GM12878 (cell line): ENCODE measurements around the gene TAF10. TPM values are rescaled to one million over a fixed set of nuclear protein-coding genes. Genes with fewer than 3 reads are reported as not detected.

Source experiments
- BACH1 ChIP-seq: fragments of 450-650 bp; IDR thresholded peaks from 2 replicates; pipeline ENCODE4 v1.6.1; 2017; ENCODE audit warnings: mild to moderate bottlenecking, borderline replicate concordance
- CHD4 ChIP-seq: fragments of 200-600 bp; sonication (generic); IDR thresholded peaks from 2 replicates; pipeline ENCODE4 v1.6.1; 2016; ENCODE audit warnings: mild to moderate bottlenecking
- CREM ChIP-seq: IDR thresholded peaks from 2 replicates; pipeline ENCODE4 v1.6.1; 2014; ENCODE audit warnings: antibody characterized with exemption, low read depth
- ELK1 ChIP-seq: IDR thresholded peaks from 2 replicates; pipeline ENCODE4 v1.6.1; 2012; ENCODE audit warnings: low read depth, low read length, improper control_type of control experiment
- FOS ChIP-seq: IDR thresholded peaks from 3 replicates; pipeline ENCODE4 v1.6.1; 2011; ENCODE audit warnings: borderline replicate concordance; ENCODE audit not compliant: insufficient read length; ENCODE audit errors: extremely low read depth
- IKZF2 ChIP-seq, 2 experiments: fragments of 450-650 bp; IDR thresholded peaks; 2 replicates each; pipeline ENCODE4 v1.6.1; 2017; ENCODE audit warnings: mild to moderate bottlenecking in 2 of 2, moderate library complexity in 2 of 2
- KDM1A ChIP-seq: fragments of 200-600 bp; sonication (generic); IDR thresholded peaks from 2 replicates; pipeline ENCODE4 v1.6.1; 2016; ENCODE audit warnings: borderline replicate concordance
- MEF2A ChIP-seq: IDR thresholded peaks from 2 replicates; pipeline ENCODE4 v1.6.1; 2011; ENCODE audit warnings: low read depth, mild to moderate bottlenecking, low read length, moderate library complexity; ENCODE audit not compliant: insufficient read depth
- MEF2B ChIP-seq: fragments of 450-650 bp; IDR thresholded peaks from 2 replicates; pipeline ENCODE4 v1.6.1; 2018; ENCODE audit warnings: mild to moderate bottlenecking, moderate library complexity; ENCODE audit not compliant: partially characterized antibody, poor library complexity, severe bottlenecking
- SIX5 ChIP-seq: IDR thresholded peaks from 2 replicates; pipeline ENCODE4 v1.6.1; 2011; ENCODE audit warnings: mild to moderate bottlenecking, low read depth, low read length, moderate library complexity; ENCODE audit not compliant: severe bottlenecking
- SMAD1 ChIP-seq: fragments of 450-650 bp; IDR thresholded peaks from 2 replicates; pipeline ENCODE4 v1.6.1; 2018; ENCODE audit warnings: mild to moderate bottlenecking, low read depth; ENCODE audit not compliant: partially characterized antibody
- SREBF2 ChIP-seq: IDR thresholded peaks from 2 replicates; pipeline ENCODE4 v1.6.1; 2012; ENCODE audit warnings: mild to moderate bottlenecking, low read length
- STAT3 ChIP-seq: IDR thresholded peaks from 2 replicates; pipeline ENCODE4 v1.6.1; 2011; ENCODE audit warnings: low read depth, low read length, improper control_type of control experiment
- TARDBP ChIP-seq: IDR thresholded peaks from 2 replicates; pipeline ENCODE4 v1.6.1; 2016; ENCODE audit warnings: borderline replicate concordance
- TCF3 ChIP-seq: IDR thresholded peaks from 2 replicates; pipeline ENCODE4 v1.6.1; 2012; ENCODE audit warnings: low read depth, mild to moderate bottlenecking, low read length, borderline replicate concordance; ENCODE audit not compliant: insufficient read depth
- ZBTB33 ChIP-seq: fragments of 450-650 bp; IDR thresholded peaks from 2 replicates; pipeline ENCODE4 v1.6.1; 2017; ENCODE audit warnings: mild to moderate bottlenecking
- ZNF274 ChIP-seq: IDR thresholded peaks from one replicate; pipeline ENCODE4 v1.8.0; 2011; ENCODE audit not compliant: insufficient read length, insufficient read depth
- ZNF592 ChIP-seq: fragments of 450-650 bp; IDR thresholded peaks from 2 replicates; pipeline ENCODE4 v1.6.1; 2017; ENCODE audit warnings: mild to moderate bottlenecking, moderate library complexity
- polyA plus RNA-seq, 11 experiments: library from polyadenylated mRNA; depleted of rRNA in 4 of 11; unstranded in 6 of 11; stranded (reverse) in 5 of 11; fragments of >200 nt; fragmentation: Nextera tagmentation in 4 of 11; fragmentation: Illumina TruSeq in 1 of 11; extraction: Ambion mirVana in 4 of 11; extraction: Trizol in 1 of 11; gene quantifications; 1 replicate in 1 of 11; 2 replicates in 10 of 11; pipeline versions ENCODE4 v1.2.1 to v1.2.3, GENCODE V29; 2011 to 2016; ENCODE audit warnings: inconsistent platforms in 2 of 11, missing spikeins in 2 of 11, low read depth in 1 of 11
- total RNA-seq, 4 experiments: library from RNA; depleted of rRNA in 3 of 4; stranded (reverse); fragments of >200 nt in 3 of 4; fragmentation: Illumina TruSeq in 1 of 4; extraction: Trizol in 1 of 4; gene quantifications; 2 replicates each; pipeline versions ENCODE4 v1.2.1 to v1.2.3, GENCODE V29; 2013 to 2021
- TF ChIP-seq, protein P1 (sequence below): IDR thresholded peaks from 2 replicates; pipeline ENCODE4 v1.6.1; 2011; ENCODE audit warnings: low read depth, mild to moderate bottlenecking, low read length, moderate library complexity, borderline replicate concordance; ENCODE audit errors: extremely low read depth
- TF ChIP-seq, protein P2 (sequence below): fragments of 450-650 bp; IDR thresholded peaks from 2 replicates; pipeline ENCODE4 v1.6.1; 2017; ENCODE audit warnings: mild to moderate bottlenecking, low read depth, inconsistent platforms; ENCODE audit not compliant: poor library complexity, severe bottlenecking

The TAF10 gene
- total and polyA plus RNA-seq, 10 of the 15 experiments (the other 5 are each of a cell fraction or from before 2014, with no cell fraction given) = 26.7 to 251 (median 149) TPM

- TF ChIP-seq ELK1 (peak; percentile 87), CHD4 (no peak), TARDBP (no peak), SIX5 (no peak), STAT3 (no peak), ZBTB33 (no peak), ZNF274 (no peak), TCF3 (no peak), BACH1 (peak; percentile 73; the same call in 1 of the 2 replicates), CREM (peak; percentile 89), KDM1A (no peak), ZNF592 (no peak), SMAD1 (peak; percentile 89), SREBF2 (no peak), IKZF2 (IDR thresholded peaks at IDR 0.05) (peak; percentile 54 to 58; a peak in 3 of 4 replicates), MEF2A (no peak), FOS (no peak), MEF2B (no peak)
- TF ChIP-seq, protein P1, sequence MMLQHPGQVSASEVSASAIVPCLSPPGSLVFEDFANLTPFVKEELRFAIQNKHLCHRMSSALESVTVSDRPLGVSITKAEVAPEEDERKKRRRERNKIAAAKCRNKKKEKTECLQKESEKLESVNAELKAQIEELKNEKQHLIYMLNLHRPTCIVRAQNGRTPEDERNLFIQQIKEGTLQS = no peak
- TF ChIP-seq, protein P2, sequence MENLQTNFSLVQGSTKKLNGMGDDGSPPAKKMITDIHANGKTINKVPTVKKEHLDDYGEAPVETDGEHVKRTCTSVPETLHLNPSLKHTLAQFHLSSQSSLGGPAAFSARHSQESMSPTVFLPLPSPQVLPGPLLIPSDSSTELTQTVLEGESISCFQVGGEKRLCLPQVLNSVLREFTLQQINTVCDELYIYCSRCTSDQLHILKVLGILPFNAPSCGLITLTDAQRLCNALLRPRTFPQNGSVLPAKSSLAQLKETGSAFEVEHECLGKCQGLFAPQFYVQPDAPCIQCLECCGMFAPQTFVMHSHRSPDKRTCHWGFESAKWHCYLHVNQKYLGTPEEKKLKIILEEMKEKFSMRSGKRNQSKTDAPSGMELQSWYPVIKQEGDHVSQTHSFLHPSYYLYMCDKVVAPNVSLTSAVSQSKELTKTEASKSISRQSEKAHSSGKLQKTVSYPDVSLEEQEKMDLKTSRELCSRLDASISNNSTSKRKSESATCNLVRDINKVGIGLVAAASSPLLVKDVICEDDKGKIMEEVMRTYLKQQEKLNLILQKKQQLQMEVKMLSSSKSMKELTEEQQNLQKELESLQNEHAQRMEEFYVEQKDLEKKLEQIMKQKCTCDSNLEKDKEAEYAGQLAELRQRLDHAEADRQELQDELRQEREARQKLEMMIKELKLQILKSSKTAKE = no peak
Measured at GRCh38 chr11:6612213-6613041, at the start of gene TAF10 (continued).
